HG02870 (cell line): ENCODE results near the gene RSRC1.
"Not testable (repeated sequence)": the region's sequence is repeated elsewhere in the genome, so short reads cannot be mapped to it uniquely, and the experiment has no call there.

Source experiments
- ATAC-seq: cut with Tn5 transposase; IDR thresholded peaks from one replicate; pipeline ENCODE4 v1.9.1; 2021; ENCODE audit warnings: mild to moderate bottlenecking, moderate library complexity; ENCODE audit not compliant: unreplicated experiment

RSRC1 gene, protein sequence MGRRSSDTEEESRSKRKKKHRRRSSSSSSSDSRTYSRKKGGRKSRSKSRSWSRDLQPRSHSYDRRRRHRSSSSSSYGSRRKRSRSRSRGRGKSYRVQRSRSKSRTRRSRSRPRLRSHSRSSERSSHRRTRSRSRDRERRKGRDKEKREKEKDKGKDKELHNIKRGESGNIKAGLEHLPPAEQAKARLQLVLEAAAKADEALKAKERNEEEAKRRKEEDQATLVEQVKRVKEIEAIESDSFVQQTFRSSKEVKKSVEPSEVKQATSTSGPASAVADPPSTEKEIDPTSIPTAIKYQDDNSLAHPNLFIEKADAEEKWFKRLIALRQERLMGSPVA

DNA sequence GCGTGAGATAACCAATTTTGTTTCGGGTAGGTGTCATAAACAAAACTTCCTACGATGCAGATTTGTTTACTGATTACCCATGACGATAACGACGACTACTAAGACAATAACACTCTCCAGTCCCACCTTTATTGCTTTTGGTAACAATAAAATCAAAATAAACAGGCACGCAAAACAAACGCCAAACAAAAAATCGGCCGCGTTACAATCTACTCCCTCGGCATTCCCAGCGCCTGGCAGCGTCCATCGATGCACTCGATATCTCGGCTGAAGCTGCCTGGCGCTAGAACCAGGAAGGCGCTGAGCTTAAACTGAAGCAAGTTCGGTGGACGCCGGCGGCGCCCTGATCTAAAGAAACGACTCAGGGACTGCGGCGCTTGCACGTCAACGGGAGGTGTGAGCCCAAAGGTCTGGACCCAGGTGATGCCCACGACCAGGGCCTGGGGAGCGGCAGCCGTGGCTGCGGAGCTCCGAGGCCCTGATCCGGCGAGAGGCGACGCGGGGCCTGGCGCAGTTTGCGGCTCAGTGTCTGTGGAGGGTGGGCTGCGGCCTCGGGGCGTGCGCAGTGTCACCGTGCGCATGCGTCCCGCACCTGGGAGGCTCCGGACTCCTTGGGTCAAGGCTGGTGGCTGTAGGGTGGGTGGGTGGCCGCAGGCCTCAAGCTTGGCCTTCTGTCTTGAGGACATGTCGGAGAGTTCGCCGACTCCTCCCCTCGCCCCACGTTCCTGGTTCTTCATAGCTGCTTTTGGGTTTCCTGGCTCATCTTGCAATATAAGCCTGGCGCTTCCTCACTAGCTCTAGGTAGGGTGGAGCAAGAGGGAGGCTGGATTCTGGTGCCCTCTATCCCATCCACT lies at the start of gene RSRC1:
Gene RSRC1, plus strand, starts transcription at position 286 of the 854 bp plus-strand sequence. CDS start 12,016 bp downstream, outside the sequence.
- peak; percentile 82 for ATAC-seq

GRCh38 chr3:158065574-158065973 lies 44.3 kb upstream of the RSRC1 start:
- not testable (repeated sequence) for ATAC-seq

GRCh38 chr3:158072790-158073189 lies 37.1 kb upstream of the RSRC1 start:
- ATAC-seq = no peak

GRCh38 chr3:158074591-158074990 lies 35.3 kb upstream of the RSRC1 start:
- no peak for ATAC-seq

DNA sequence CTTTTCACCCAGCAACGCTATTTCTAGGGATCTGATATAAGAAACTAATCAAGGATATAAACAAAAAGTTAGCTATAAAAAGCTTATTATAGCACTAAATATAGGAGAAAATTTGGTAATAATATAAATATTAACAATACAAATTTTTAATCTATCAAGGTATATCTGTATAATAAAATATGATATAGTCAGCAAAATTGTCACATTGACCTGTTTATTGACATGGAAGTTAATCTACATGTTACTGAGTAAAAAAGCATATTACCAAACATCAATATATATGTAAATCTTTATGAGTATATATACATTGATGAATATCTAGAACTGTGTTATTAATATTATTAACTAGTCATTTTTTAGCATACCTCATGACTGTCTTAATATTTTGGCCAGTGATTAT lies 30.3 kb upstream of the RSRC1 start:
- ATAC-seq = no peak

- no peak for ATAC-seq
Observed at GRCh38 chr3:158084651-158085050, 25.2 kb upstream of the RSRC1 start.

DNA sequence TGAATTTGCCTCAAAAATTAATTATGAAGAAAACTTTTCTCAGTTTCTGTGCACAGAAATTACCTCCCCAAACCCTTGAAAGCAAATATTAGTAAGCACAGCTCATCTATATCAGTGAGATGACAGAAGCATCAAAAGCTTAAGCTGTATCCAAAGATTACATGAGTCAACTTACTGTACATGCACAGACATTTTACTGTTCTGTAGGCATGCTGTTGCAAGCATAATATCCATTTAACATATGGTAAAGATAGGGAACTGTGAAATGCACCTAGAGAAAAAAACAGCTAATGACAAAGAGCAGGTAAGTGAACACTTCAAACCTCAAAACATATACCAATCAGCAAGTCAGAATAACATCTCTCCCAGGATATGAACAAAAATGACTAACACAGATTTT lies 24.5 kb upstream of the RSRC1 start:
- ATAC-seq = no peak

- ATAC-seq = no peak
Observed at GRCh38 chr3:158085931-158086330, 24.0 kb upstream of the RSRC1 start.

DNA sequence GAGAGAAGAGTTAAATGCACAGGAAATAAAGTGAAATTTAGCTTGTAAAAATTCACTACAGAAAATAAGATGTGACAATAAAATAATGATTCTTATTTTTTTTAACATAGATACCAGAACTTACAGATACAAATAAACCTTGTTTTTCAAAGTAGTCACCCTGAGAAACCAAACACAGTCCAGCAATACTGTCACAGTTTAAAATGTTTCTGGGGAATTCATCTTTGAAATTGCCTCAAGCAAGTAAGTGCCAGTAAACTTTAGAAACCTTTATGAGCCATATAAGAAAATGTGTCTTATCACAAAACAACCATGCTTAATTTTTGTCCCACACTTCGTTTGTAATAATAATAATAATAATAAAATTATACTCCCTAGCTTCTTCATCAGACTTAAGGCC lies 23.5 kb upstream of the RSRC1 start:
- ATAC-seq = no peak

DNA sequence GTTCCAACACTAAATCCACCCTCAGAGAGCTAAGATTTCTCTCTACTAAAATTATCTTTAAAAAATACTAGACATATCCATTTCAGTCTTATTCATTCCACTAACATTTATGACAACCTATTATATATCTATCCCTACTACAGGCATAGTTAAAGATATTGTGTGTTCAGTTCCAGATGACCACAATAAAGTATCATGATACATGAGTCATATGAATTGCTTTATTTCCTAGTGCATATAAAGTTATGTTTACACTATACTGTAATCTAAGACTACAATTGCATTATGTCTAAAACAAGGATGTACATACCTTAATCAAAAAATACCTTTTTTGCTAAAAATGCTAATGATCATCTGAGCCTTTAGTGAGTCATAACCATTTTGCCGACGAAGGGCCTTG lies 23.1 kb upstream of the RSRC1 start:
- ATAC-seq = no peak

DNA sequence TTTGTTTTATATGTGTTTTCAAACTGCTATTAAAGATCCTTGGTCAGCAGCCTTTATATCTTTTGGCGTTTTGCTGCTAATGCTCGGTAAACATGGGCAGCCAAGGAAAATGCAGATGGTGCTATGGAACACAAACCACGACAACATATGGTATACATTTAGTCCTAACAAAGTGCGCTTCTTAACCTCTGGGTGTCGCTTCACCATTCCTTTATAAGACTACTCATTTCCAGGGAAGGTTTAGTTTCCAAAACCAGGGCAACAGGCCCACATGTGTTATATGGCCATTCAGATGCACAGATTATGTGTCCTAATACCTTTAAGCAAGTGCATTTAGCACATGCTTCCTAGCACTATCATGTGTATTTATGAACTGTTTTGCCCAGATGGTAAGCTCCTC lies 18.4 kb upstream of the RSRC1 start:
- peak; percentile 35 for ATAC-seq

- ATAC-seq = no peak
Observed at GRCh38 chr3:158093526-158093925, 16.4 kb upstream of the RSRC1 start.

GRCh38 chr3:158094235-158095110 lies 15.4 kb upstream of the RSRC1 start:
- ATAC-seq = peak; percentile 32

- no peak for ATAC-seq
Observed at GRCh38 chr3:158095111-158095813, 14.6 kb upstream of the RSRC1 start.

DNA sequence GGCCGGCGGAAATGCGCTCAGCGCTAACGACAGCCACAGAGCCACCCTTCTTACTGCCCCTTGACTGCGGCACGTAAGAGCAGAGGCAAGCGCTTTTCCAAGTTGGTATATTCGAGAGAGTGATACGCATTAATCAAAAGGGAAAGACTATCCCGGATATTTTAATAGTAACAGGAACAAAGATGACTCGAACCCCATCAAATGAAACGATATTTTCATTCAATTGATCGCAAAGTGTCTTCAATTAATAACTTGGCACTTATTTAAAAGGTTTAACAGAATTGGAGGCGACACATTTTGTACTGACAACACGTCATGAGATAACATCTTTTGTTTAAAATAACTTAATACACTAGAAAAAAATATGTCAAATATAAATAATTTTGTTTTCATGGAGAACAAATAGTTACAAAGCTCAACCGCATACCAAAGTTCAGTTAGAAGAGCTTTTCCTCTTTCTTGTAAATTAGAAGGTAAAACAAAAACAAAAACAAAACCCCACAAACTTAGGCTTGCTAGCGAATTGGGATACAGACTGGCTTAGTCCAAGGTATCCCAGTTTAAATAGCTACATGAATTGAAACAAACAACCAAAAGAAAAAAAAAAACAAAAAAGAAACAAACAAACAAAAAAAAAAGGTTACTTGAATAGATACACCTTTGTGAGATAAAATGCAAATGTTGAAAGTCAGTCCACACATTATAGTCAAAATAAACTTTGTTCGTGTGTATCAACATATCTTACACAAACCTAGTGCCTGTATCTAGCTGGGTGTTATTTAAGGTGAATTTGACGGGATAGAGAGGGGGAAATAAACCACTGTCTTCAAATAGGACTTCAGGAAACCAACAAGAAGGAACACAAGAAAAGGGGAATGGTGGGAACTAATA lies 13.8 kb upstream of the RSRC1 start:
- no peak for ATAC-seq

DNA sequence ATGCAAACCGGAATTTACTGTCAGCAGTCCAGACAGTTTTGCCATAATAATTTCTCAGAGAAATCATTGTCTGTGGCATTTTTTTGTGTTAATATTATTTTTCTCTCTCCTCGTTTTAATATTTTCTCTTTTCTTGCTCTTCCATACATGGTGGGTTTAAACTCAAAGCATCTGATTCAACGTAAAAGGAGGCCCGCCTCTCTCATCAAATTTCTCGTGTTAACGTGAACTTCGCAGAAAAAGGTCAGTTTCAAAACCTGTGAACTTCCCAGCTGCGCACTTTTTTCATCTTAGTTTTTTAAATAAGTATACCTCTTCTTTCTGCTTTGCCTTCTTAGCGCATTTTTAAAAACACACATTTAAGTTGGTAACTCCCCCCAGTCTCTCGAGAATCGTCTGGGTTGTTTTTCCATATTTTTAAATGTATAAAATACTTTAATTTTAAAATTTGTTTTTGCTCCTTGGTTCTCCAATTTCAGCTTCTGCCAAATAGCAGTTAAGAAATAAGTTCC lies 12.8 kb upstream of the RSRC1 start:
- ATAC-seq = no peak

DNA sequence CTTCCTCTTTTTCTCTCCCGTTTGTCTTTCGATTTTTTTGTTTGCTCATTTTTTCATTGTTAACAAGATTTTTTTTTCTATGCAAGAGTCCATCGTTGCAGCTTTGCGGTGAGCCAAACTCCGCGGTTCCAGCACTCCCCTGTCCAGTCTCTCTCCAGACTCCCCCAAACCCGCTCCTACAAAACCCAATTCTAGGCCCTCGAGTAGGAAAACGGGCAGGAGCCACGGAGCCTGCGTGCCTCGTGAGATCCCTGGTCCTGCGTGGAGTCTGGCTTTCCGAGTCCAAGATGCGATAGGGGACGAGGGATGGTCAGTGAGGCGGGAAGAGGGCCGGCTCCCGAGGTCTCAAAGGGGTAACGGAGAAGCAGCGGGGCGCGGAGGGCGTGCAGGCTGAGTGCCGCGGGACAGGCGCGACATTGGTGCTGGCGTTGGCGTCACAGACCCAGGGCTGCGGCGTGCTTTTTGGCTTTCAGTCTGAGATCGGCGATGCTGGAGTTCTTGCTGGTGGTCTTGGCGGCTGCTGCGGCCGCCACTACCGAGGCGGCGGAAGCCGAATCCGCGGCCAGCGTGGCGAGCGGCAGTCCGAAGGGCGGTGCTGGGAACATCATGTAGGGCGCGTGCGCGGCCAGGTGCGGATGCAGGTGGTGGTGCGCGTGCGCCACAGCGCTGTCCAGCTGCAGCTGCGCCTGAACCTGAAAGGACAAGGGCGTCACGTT lies 12.1 kb upstream of the RSRC1 start:
- peak; percentile 82 for ATAC-seq

GRCh38 chr3:158098309-158098639 lies 11.6 kb upstream of the RSRC1 start:
- no peak for ATAC-seq
